CD4-positive, alpha-beta T cell treated with Interferon alpha-2 for 1 hour (primary cell): ENCODE results near the gene HPCA.
"Not testable (repeated sequence)": the region's sequence is repeated elsewhere in the genome, so short reads cannot be mapped to it uniquely, and the experiment has no call there.

ENCODE experiments used
- DNase-seq, 2 donors: peaks; one replicate each; pipeline ENCODE4 v3.0.0-alpha.2; 2020 to 2022

The HPCA gene

GRCh38 chr1:32903991-32904785 is 17.9 kb downstream of the HPCA start:
- no peak for DNase-seq

- no peak for DNase-seq
Observed at GRCh38 chr1:32904797-32905196, 18.5 kb downstream of the HPCA start.

- not testable (repeated sequence) for DNase-seq
Observed at GRCh38 chr1:32905588-32905987, 19.3 kb downstream of the HPCA start.

GRCh38 chr1:32906654-32907053 is 20.4 kb downstream of the HPCA start:
- no peak for DNase-seq

GRCh38 chr1:32907435-32907834 is 21.1 kb downstream of the HPCA start:
- no peak for DNase-seq

- no peak for DNase-seq
Observed at GRCh38 chr1:32910319-32910718, 24.0 kb downstream of the HPCA start.

- DNase-seq = no peak
Observed at GRCh38 chr1:32915766-32916706, 29.7 kb downstream of the HPCA start.

GRCh38 chr1:32917521-32917920 is 31.2 kb downstream of the HPCA start:
- DNase-seq = no peak

- no peak for DNase-seq
Observed at GRCh38 chr1:32918179-32918578, 31.9 kb downstream of the HPCA start.

- DNase-seq = no peak
Observed at GRCh38 chr1:32919811-32920733, 33.8 kb downstream of the HPCA start.

GRCh38 chr1:32920833-32921232 is 34.5 kb downstream of the HPCA start:
- no peak for DNase-seq

- DNase-seq = no peak
Observed at GRCh38 chr1:32924881-32925344, 38.6 kb downstream of the HPCA start.

- DNase-seq = peak in 1 of 2 donors; percentile 26
Observed at GRCh38 chr1:32925403-32926162, 39.3 kb downstream of the HPCA start.

- no peak for DNase-seq
Observed at GRCh38 chr1:32926562-32926961, 40.3 kb downstream of the HPCA start.

GRCh38 chr1:32927441-32927840 is 41.1 kb downstream of the HPCA start:
- DNase-seq = no peak

- no peak for DNase-seq
Observed at GRCh38 chr1:32928285-32928684, 42.0 kb downstream of the HPCA start.

GRCh38 chr1:32928715-32929114 is 42.4 kb downstream of the HPCA start:
- no peak for DNase-seq

GRCh38 chr1:32929366-32929765 is 43.1 kb downstream of the HPCA start:
- no peak for DNase-seq

- no peak for DNase-seq
Observed at GRCh38 chr1:32931760-32932159, 45.5 kb downstream of the HPCA start.

- no peak for DNase-seq
Observed at GRCh38 chr1:32933742-32934322, 47.5 kb downstream of the HPCA start.

- no peak for DNase-seq
Observed at GRCh38 chr1:32934535-32934934, 48.2 kb downstream of the HPCA start.
